ENCODE results near the gene HPS3.

The HPS3 gene, protein sequence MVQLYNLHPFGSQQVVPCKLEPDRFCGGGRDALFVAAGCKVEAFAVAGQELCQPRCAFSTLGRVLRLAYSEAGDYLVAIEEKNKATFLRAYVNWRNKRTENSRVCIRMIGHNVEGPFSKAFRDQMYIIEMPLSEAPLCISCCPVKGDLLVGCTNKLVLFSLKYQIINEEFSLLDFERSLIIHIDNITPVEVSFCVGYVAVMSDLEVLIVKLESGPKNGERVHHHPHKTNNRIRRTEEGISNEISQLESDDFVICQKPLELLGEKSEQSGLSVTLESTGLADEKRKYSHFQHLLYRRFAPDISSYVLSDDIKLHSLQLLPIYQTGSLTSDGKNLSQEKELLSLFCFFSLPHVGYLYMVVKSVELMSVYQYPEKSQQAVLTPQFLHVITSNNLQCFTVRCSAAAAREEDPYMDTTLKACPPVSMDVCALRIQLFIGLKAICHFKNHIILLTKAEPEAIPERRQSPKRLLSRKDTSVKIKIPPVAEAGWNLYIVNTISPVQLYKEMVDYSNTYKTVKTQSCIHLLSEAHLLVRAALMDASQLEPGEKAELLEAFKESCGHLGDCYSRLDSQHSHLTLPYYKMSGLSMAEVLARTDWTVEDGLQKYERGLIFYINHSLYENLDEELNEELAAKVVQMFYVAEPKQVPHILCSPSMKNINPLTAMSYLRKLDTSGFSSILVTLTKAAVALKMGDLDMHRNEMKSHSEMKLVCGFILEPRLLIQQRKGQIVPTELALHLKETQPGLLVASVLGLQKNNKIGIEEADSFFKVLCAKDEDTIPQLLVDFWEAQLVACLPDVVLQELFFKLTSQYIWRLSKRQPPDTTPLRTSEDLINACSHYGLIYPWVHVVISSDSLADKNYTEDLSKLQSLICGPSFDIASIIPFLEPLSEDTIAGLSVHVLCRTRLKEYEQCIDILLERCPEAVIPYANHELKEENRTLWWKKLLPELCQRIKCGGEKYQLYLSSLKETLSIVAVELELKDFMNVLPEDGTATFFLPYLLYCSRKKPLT

DNA sequence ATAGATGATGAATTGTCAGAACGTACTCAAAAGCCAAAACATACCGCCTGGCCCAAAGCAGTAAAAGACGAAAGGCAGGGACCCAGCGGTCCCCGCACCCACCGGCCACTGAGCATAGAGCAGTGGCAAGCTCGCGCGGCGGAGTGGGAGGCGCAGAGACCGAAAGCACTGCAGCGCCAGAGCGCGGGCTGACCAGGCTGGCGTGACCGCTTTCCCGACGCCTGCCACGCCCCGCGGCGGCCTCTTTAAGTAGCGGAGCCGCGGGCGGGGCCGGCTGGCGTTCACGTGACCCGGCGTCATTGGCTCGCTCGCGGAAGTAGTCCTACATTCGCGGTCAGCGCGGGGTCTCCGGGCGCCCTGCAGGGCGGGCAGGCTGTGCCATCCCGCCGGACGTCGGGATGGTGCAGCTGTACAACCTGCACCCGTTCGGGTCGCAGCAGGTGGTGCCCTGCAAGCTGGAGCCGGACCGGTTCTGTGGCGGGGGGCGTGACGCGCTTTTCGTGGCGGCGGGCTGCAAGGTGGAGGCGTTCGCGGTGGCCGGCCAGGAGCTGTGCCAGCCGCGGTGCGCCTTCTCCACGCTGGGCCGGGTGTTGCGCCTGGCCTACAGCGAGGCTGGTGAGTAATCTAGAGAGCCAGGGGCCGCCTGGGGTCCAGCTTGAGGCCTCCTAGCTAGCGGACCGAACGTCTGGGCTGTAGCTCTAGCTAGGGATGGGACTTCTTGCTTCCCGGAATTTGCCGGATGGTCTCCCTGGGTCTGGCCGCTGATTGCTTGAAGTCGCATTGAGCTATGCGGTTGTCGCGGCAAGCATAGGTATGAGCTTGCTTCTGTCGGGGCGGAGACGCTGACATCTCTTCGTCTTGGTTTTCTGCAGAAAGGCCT lies at the start of gene HPS3:
Gene HPS3 (plus strand): TSS at position 313 of the 880 bp plus-strand sequence. CDS start 86 bp downstream, at position 399.
- H3K27ac ChIP-seq (ENCODE audit: low read depth, low read length) = peak within 1 kb of the TSS; percentile 89
- H3K9me3 ChIP-seq (ENCODE audit: control insufficient read depth in 1 of 2, low read length in 2 of 2) = no peaks in the 10 kb centered on the region
- no peaks in the 10 kb centered on the region for H3K27me3 ChIP-seq (ENCODE audit: control insufficient read depth in 1 of 2, insufficient read depth in 2 of 2, low read length in 2 of 2)
- H3K4me3 ChIP-seq (ENCODE audit: low read depth in 1 of 2, low read length in 2 of 2) = peak within 1 kb of the TSS; percentile 94 to 99
- peaks cover 30 to 33% of the 10 kb centered on the region in 2 donors for H3K4me1 ChIP-seq (ENCODE audit: control insufficient read depth in 1 of 2, insufficient read depth in 2 of 2, low read length in 2 of 2)
- peak within 1 kb of the TSS; percentile 79 to 96 for H3K9ac ChIP-seq (ENCODE audit: low read depth in 1 of 2, low read length in 2 of 2)
- H3K36me3 ChIP-seq (ENCODE audit: control insufficient read depth in 1 of 2, insufficient read depth in 2 of 2, low read length in 2 of 2) = no peaks in the 10 kb centered on the region

DNA sequence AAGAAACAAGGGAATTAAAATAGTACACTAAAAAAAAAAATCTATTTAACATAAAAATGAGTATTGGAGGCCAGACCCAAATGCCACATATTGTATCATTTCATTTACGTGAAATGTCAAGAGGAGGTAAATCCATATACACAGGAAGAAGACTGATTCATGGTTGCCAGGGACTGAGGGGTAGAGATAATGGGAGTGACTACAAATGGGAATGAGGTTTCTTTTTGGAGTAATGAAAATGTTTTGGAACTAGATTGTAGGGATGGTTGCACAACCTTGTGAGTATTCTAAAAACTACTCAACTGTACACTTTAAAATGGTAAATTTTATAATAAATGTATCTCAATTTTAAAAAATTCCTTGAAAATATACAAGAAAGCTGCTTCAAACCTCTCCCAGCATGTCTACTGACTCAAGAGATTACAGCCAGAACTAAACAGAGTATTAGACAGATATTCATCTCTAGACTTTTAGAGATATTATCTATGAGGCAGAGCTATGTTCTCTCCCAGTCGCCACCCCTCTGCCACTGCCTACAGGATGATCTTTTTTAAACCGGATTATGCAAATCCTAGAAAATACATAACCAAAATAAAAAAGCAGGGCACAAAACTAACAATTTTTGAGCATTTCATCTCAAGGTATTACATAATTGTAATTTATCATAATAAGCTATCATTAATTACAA lies 49.3 kb upstream of the HPS3 start:
- peaks cover 0 to 2% of the 10 kb centered on the region in 2 donors for H3K4me1 ChIP-seq (ENCODE audit: control insufficient read depth in 1 of 2, insufficient read depth in 2 of 2, low read length in 2 of 2)
- no peaks in the 10 kb centered on the region for H3K36me3 ChIP-seq (ENCODE audit: control insufficient read depth in 1 of 2, insufficient read depth in 2 of 2, low read length in 2 of 2)
- H3K9me3 ChIP-seq (ENCODE audit: control insufficient read depth in 1 of 2, low read length in 2 of 2) = no peaks in the 10 kb centered on the region
- H3K27ac ChIP-seq (ENCODE audit: low read depth, low read length) = no peak overlapping the region
- no peak overlapping the region for H3K9ac ChIP-seq (ENCODE audit: low read depth in 1 of 2, low read length in 2 of 2)
- H3K4me3 ChIP-seq (ENCODE audit: low read depth in 1 of 2, low read length in 2 of 2) = no peak overlapping the region
- H3K27me3 ChIP-seq (ENCODE audit: control insufficient read depth in 1 of 2, insufficient read depth in 2 of 2, low read length in 2 of 2) = no peaks in the 10 kb centered on the region

DNA sequence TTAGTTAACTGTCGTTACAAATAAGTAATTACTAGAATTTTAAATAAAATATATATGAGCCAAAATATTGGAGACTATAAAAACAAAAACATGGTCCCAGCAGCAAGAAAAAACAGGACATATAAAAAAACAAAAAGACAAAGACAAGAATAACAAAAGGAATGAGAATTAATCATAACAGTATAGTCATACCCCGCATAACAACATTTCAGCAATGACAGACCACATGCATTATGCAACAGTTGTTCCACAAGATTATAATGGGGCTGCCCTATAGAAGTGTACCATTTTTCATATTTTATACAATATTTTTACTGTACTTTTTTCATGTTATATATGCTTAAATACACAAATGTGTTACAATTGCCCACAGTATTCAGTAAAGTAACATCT lies 48.7 kb upstream of the HPS3 start:
- Histone ChIP-seq H3K27me3 (ENCODE audit: control insufficient read depth in 1 of 2, insufficient read depth in 2 of 2, low read length in 2 of 2) (no peaks in the 10 kb centered on the region), H3K9me3 (ENCODE audit: control insufficient read depth in 1 of 2, low read length in 2 of 2) (no peaks in the 10 kb centered on the region), H3K27ac (ENCODE audit: low read depth, low read length) (no peak overlapping the region), H3K36me3 (ENCODE audit: control insufficient read depth in 1 of 2, insufficient read depth in 2 of 2, low read length in 2 of 2) (no peaks in the 10 kb centered on the region), H3K4me3 (ENCODE audit: low read depth in 1 of 2, low read length in 2 of 2) (no peak overlapping the region), H3K4me1 (ENCODE audit: control insufficient read depth in 1 of 2, insufficient read depth in 2 of 2, low read length in 2 of 2) (peaks cover 0 to 6% of the 10 kb centered on the region in 2 donors), H3K9ac (ENCODE audit: low read depth in 1 of 2, low read length in 2 of 2) (no peak overlapping the region)

DNA sequence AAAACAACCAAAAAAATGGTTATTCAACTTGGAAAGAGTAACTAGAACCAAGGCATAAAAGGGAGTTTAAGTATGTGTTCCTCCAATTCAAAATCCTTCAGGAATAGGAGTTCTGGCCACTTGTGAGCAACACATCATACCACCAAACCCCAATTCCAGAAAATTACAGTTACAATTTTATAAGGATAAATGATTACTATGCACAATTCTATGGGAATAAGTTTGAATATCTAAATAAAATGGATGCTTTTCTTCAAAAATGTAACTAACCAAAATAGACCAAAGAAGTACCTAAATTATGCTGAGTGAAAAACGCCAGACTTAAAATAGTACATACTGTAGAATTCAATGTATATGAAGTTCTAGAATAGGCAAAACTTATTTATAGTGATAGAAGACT lies 47.7 kb upstream of the HPS3 start:
- no peaks in the 10 kb centered on the region for H3K36me3 ChIP-seq (ENCODE audit: control insufficient read depth in 1 of 2, insufficient read depth in 2 of 2, low read length in 2 of 2)
- no peak overlapping the region for H3K4me3 ChIP-seq (ENCODE audit: low read depth in 1 of 2, low read length in 2 of 2)
- no peaks in the 10 kb centered on the region for H3K27me3 ChIP-seq (ENCODE audit: control insufficient read depth in 1 of 2, insufficient read depth in 2 of 2, low read length in 2 of 2)
- no peak overlapping the region for H3K27ac ChIP-seq (ENCODE audit: low read depth, low read length)
- no peaks in the 10 kb centered on the region for H3K9me3 ChIP-seq (ENCODE audit: control insufficient read depth in 1 of 2, low read length in 2 of 2)
- H3K9ac ChIP-seq (ENCODE audit: low read depth in 1 of 2, low read length in 2 of 2) = no peak overlapping the region
- peaks cover 0 to 6% of the 10 kb centered on the region in 2 donors for H3K4me1 ChIP-seq (ENCODE audit: control insufficient read depth in 1 of 2, insufficient read depth in 2 of 2, low read length in 2 of 2)

DNA sequence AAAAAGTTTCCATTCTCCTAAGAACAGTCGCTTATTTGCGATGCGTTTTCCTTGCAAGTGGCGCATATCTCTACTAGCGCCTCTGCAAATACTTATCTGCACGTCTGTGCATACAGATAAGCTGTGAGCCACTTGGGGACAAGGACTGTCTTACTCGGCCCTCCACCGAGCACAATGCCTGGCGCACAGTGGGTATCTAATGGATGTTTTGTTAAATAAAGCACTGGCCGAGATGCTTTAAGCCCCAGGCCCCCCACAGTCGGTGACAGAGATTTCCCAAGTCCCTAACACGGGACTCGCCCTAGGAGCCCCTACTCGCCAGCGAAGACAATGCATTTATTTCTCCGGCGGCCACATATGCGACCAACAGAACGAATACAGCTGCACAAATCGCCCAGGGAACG lies 43.6 kb upstream of the HPS3 start:
- Histone ChIP-seq H3K4me3 (ENCODE audit: low read depth in 1 of 2, low read length in 2 of 2) (peak overlapping the region; percentile 88 to 91), H3K27me3 (ENCODE audit: control insufficient read depth in 1 of 2, insufficient read depth in 2 of 2, low read length in 2 of 2) (no peaks in the 10 kb centered on the region), H3K4me1 (ENCODE audit: control insufficient read depth in 1 of 2, insufficient read depth in 2 of 2, low read length in 2 of 2) (peaks cover 0 to 6% of the 10 kb centered on the region in 2 donors), H3K9me3 (ENCODE audit: control insufficient read depth in 1 of 2, low read length in 2 of 2) (no peaks in the 10 kb centered on the region), H3K36me3 (ENCODE audit: control insufficient read depth in 1 of 2, insufficient read depth in 2 of 2, low read length in 2 of 2) (no peaks in the 10 kb centered on the region), H3K27ac (ENCODE audit: low read depth, low read length) (no peak overlapping the region), H3K9ac (ENCODE audit: low read depth in 1 of 2, low read length in 2 of 2) (peak overlapping the region; percentile 64 to 80)

DNA sequence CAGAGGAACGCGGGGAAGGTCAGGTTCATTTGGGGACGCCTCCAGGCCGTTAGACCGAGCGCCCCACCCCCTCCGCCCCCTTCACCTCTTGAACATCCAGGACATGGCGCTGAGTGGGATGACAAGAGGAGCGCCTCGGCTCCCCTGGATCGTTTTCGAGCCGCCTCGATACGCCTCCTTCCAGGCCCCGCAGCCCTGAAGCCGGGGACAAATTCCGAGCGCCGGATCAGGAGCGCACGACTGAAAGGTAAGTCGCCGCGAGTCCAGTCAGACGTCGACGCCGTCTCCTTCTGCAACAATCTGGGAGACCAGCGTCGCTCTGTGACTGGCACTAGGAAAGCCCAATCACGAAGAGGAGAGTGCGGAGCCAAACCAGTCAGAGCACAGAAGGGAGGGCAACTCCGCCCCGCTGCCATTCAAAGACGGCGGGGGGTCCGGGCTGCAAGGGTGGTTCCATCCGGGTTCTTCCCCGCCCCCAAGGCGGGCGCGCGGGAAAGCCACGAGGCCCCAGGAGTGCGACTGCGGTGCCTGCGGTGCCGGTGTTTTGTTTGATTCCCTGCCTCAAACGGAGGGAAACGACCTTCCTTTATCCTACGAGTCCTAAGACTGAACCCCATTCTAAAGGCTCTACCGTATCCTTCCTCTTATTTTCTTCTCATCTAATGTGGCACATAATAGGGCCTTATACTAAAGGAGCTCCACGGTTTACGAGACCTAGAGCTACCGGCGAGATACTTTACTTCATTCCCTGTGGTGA lies 43.0 kb upstream of the HPS3 start, which contains the start of gene HLTF:
Gene HLTF (minus strand): TSS at position 302 of the 757 bp plus-strand sequence. CDS start 197 bp downstream, at position 105.
- Histone ChIP-seq H3K9me3 (ENCODE audit: control insufficient read depth in 1 of 2, low read length in 2 of 2) (no peaks in the 10 kb centered on the region), H3K36me3 (ENCODE audit: control insufficient read depth in 1 of 2, insufficient read depth in 2 of 2, low read length in 2 of 2) (no peaks in the 10 kb centered on the region), H3K27me3 (ENCODE audit: control insufficient read depth in 1 of 2, insufficient read depth in 2 of 2, low read length in 2 of 2) (no peaks in the 10 kb centered on the region), H3K27ac (ENCODE audit: low read depth, low read length) (peak within 1 kb of the TSS; percentile 39), H3K9ac (ENCODE audit: low read depth in 1 of 2, low read length in 2 of 2) (peak within 1 kb of the TSS; percentile 64 to 80), H3K4me1 (ENCODE audit: control insufficient read depth in 1 of 2, insufficient read depth in 2 of 2, low read length in 2 of 2) (peaks cover 0 to 6% of the 10 kb centered on the region in 2 donors), H3K4me3 (ENCODE audit: low read depth in 1 of 2, low read length in 2 of 2) (peak within 1 kb of the TSS; percentile 88 to 91)

DNA sequence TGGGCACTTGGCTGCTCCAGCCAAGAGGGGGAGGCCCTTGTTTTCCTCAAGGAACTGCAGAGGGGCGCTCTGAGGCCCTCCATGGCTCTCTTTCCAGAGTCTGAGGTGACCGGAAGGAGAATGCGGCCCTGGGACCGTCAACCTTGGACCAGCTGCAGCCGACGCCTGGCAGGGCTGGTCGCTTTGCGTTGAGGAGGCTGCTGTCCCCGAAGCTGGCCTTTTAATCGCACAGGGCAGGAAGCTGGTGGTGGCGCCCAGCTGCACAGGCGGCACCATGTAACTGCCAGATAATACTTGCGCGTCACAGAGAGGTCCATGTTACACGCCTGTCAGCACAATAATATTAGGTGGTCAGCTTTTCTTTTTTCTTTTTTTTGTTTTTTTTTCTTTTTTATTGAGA lies 42.2 kb upstream of the HPS3 start:
- peak overlapping the region in 1 of 2 donors; percentile 88 for H3K4me3 ChIP-seq (ENCODE audit: low read depth in 1 of 2, low read length in 2 of 2)

DNA sequence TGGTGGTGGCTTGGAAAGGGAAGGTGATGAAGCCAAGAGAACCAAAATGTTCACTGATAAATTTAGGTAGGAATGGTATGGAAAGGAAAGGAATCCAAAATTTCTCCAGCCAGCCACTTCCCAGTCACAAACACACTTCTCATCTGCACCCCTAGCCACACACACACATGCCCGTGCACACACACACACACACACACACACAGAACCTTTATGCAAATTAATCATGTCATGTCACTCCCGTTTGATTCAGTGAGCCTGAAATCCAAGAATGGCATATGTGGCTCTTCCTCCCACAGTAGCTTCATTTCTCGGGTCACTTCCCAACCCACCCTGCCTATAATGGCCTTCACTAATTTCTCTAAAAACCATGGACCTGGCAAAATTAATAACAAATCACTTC lies 40.0 kb upstream of the HPS3 start:
- Histone ChIP-seq H3K36me3 (ENCODE audit: control insufficient read depth in 1 of 2, insufficient read depth in 2 of 2, low read length in 2 of 2) (no peaks in the 10 kb centered on the region), H3K4me1 (ENCODE audit: control insufficient read depth in 1 of 2, insufficient read depth in 2 of 2, low read length in 2 of 2) (peaks cover 0 to 6% of the 10 kb centered on the region in 2 donors), H3K27ac (ENCODE audit: low read depth, low read length) (no peak overlapping the region), H3K27me3 (ENCODE audit: control insufficient read depth in 1 of 2, insufficient read depth in 2 of 2, low read length in 2 of 2) (no peaks in the 10 kb centered on the region), H3K9me3 (ENCODE audit: control insufficient read depth in 1 of 2, low read length in 2 of 2) (no peaks in the 10 kb centered on the region), H3K9ac (ENCODE audit: low read depth in 1 of 2, low read length in 2 of 2) (no peak overlapping the region), H3K4me3 (ENCODE audit: low read depth in 1 of 2, low read length in 2 of 2) (no peak overlapping the region)

More for the DNA sequence above, 42.2 kb upstream of the HPS3 start:
- H3K27ac ChIP-seq (ENCODE audit: low read depth, low read length) = no peak overlapping the region
- no peak overlapping the region for H3K9ac ChIP-seq (ENCODE audit: low read depth in 1 of 2, low read length in 2 of 2)
- no peaks in the 10 kb centered on the region for H3K27me3 ChIP-seq (ENCODE audit: control insufficient read depth in 1 of 2, insufficient read depth in 2 of 2, low read length in 2 of 2)
- H3K9me3 ChIP-seq (ENCODE audit: control insufficient read depth in 1 of 2, low read length in 2 of 2) = no peaks in the 10 kb centered on the region
- no peaks in the 10 kb centered on the region for H3K36me3 ChIP-seq (ENCODE audit: control insufficient read depth in 1 of 2, insufficient read depth in 2 of 2, low read length in 2 of 2)
- peaks cover 0 to 6% of the 10 kb centered on the region in 2 donors for H3K4me1 ChIP-seq (ENCODE audit: control insufficient read depth in 1 of 2, insufficient read depth in 2 of 2, low read length in 2 of 2)
